B cell (primary cell): ENCODE measurements around the gene ACHE. TPM values are rescaled to one million over a fixed set of nuclear protein-coding genes. Genes with fewer than 3 reads are reported as not detected.

Source experiments
- ATAC-seq: fragments of 200-7000 bp; cut with Tn5 transposase; one replicate; pipeline ENCODE4 v1.10.0; 2021; ENCODE audit warnings: low read depth, mild to moderate bottlenecking, moderate number of reproducible peaks, moderate library complexity
- CTCF ChIA-PET: fragments of 350-600 bp; sonication (Branson Sonifier 250); formaldehyde crosslinking; loops from one replicate; lab custom pipeline; 2021; ENCODE audit warnings: antibody characterized with exemption, inconsistent platforms; lab: Charles Lee
- POLR2A ChIA-PET: fragments of 350-600 bp; sonication (Branson Sonifier 250); formaldehyde crosslinking; loops from one replicate; lab custom pipeline; 2021; ENCODE audit warnings: antibody characterized with exemption; lab: Charles Lee
- DNase-seq: peaks from one replicate; pipeline ENCODE4 v3.0.0; 2013
- H2AFZ ChIP-seq: 2 replicates; pipeline ENCODE4 v1.6.1; 2012; ENCODE audit warnings: mild to moderate bottlenecking, low read depth, low read length; ENCODE audit not compliant: insufficient read depth, poor library complexity, severe bottlenecking
- H3K27ac ChIP-seq, 2 donors: 1 replicate in 1 of 2; 2 replicates in 1 of 2; pipeline ENCODE4 v1.5.1; 2012 to 2013; ENCODE audit warnings: low read length in 2 of 2, mild to moderate bottlenecking in 2 of 2, moderate library complexity in 1 of 2
- H3K27me3 ChIP-seq, 4 experiments: fragments of 200-600 bp in 1 of 4; sonication (generic) in 1 of 4; replicated peaks in 1 of 4; 1 replicate in 2 of 4; 2 replicates in 2 of 4; pipeline versions ENCODE4 v1.6.1 to v1.7.0; 2013 to 2016; ENCODE audit warnings: low read length in 3 of 4, mild to moderate bottlenecking in 2 of 4, mixed read lengths in 1 of 4, moderate library complexity in 1 of 4; ENCODE audit not compliant: insufficient read depth in 4 of 4, control insufficient read depth in 3 of 4; ENCODE audit errors: control extremely low read depth in 1 of 4
- H3K36me3 ChIP-seq, 2 experiments: replicated peaks in 1 of 2; 1 replicate in 1 of 2; 2 replicates in 1 of 2; pipeline versions ENCODE4 v1.6.1 to v1.7.1; 2013; ENCODE audit warnings: low read length in 1 of 2; ENCODE audit not compliant: insufficient read depth in 2 of 2, control insufficient read depth in 1 of 2; ENCODE audit errors: control extremely low read depth in 1 of 2, extremely low read depth in 1 of 2
- H3K4me1 ChIP-seq, 2 donors: fragments of 200-600 bp in 1 of 2; sonication (generic) in 1 of 2; 1 replicate in 1 of 2; 2 replicates in 1 of 2; pipeline versions ENCODE4 v1.5.1 to v1.6.1; 2013 to 2017; ENCODE audit warnings: low read length in 2 of 2; ENCODE audit not compliant: control insufficient read depth in 2 of 2, insufficient read depth in 2 of 2
- H3K4me2 ChIP-seq: replicated peaks from 2 replicates; pipeline ENCODE3; 2012; ENCODE audit warnings: mild to moderate bottlenecking, low read depth, low read length; ENCODE audit not compliant: poor library complexity, severe bottlenecking
- H3K4me3 ChIP-seq, 5 experiments: fragments of 200-600 bp in 1 of 5; sonication (generic) in 1 of 5; 1 replicate in 3 of 5; 2 replicates in 2 of 5; pipeline versions ENCODE4 v1.5.1 to v1.7.0; 2011 to 2016; ENCODE audit warnings: low read length in 4 of 5, mild to moderate bottlenecking in 4 of 5, low read depth in 2 of 5, control low read depth in 1 of 5, moderate library complexity in 1 of 5; ENCODE audit not compliant: insufficient read depth in 1 of 5; ENCODE audit errors: control extremely low read depth in 1 of 5, extremely low read depth in 1 of 5
- H3K79me2 ChIP-seq: fragments of 200-600 bp; sonication (generic); one replicate; pipeline ENCODE4 v1.6.0; 2016; ENCODE audit warnings: low read length; ENCODE audit not compliant: control insufficient read depth, insufficient read depth
- H3K9ac ChIP-seq: fragments of 200-600 bp; sonication (generic); 2 replicates; pipeline ENCODE4 v1.6.1; 2017; ENCODE audit warnings: mild to moderate bottlenecking, low read length, moderate library complexity
- H3K9me3 ChIP-seq, 3 donors: one replicate each; pipeline versions ENCODE4 v1.6.1 to v1.7.1; 2013; ENCODE audit warnings: low read length in 2 of 3; ENCODE audit not compliant: control insufficient read depth in 2 of 3, insufficient read depth in 1 of 3; ENCODE audit errors: control extremely low read depth in 1 of 3
- H4K20me1 ChIP-seq: 2 replicates; pipeline ENCODE4 v1.6.0; 2012; ENCODE audit warnings: mild to moderate bottlenecking, low read length; ENCODE audit not compliant: insufficient read depth, control insufficient read depth, poor library complexity, severe bottlenecking
- H3K27ac Mint-ChIP-seq: one replicate; pipeline ENCODE4 v1.8.0; 2021; ENCODE audit warnings: mixed read lengths
- H3K27me3 Mint-ChIP-seq: one replicate; pipeline ENCODE4 v1.8.0; 2021; ENCODE audit warnings: mixed read lengths
- H3K4me1 Mint-ChIP-seq: one replicate; pipeline ENCODE4 v1.8.0; 2021; ENCODE audit warnings: mixed read lengths
- H3K4me3 Mint-ChIP-seq: one replicate; pipeline ENCODE4 v1.8.0; 2021; ENCODE audit warnings: mixed read lengths
- H3K9me3 Mint-ChIP-seq: one replicate; pipeline ENCODE4 v1.8.0; 2022; ENCODE audit warnings: mixed read lengths; ENCODE audit not compliant: insufficient read depth
- EZH2 ChIP-seq: IDR thresholded peaks from 2 replicates; pipeline ENCODE4 v1.6.1; 2012; ENCODE audit warnings: borderline replicate concordance, low read depth, mild to moderate bottlenecking, moderate library complexity, low read length; ENCODE audit not compliant: insufficient read depth, poor library complexity, severe bottlenecking
- WGBS: methylation state at CpG from one replicate; pipeline ENCODE4 v1.1.5; 2013; ENCODE audit warnings: missing lambda C conversion rate; ENCODE audit not compliant: insufficient coverage; 5-methylcytosine and 5-hydroxymethylcytosine counted together
- intact Hi-C: fragments of 100-400 bp; cut with micrococcal nuclease; formaldehyde crosslinking; loops from one replicate; pipeline ENCODE4 v1.10.0; 2022
- polyA plus RNA-seq: library from polyadenylated mRNA; depleted of rRNA; stranded (reverse); fragments of >200 nt; gene quantifications from 2 replicates; pipeline ENCODE4 v1.2.3, GENCODE V29; 2012
- total RNA-seq, 2 donors: library from RNA; stranded (reverse); fragments of 120-200 nt in 1 of 2; gene quantifications; 1 replicate in 1 of 2; 2 replicates in 1 of 2; pipeline versions ENCODE4 v1.2.3 to v1.2.4, GENCODE V29; 2013 to 2022
- TF ChIP-seq, protein P1 (sequence below): fragments of 200-600 bp; IDR thresholded peaks from one replicate; pipeline ENCODE4 v1.8.0; 2022; ENCODE audit warnings: antibody characterized with exemption, mild to moderate bottlenecking

ACHE gene
- total and polyA plus RNA-seq, 2 donors (not counting 1 experiment from before 2014, with no cell fraction given): 0.13 to 0.15 TPM

DNA sequence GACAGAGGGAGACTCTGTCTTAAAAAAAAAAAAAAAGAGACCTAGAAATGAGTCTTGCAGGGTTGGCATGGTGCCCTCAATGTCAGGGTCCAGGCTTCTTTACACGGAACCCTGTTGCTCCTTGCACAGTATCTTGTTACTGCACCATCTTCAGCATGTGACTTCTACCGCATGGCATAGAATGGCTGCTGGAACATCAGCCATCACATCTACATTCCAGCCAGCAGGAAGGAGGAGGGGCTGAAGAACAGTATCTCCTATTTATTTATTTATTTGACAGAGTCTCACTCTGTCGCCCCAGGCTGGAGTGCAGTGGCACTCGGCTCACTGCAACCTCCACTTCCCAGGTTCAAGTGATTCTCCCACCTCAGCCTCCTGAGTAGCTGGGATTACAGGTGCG is 3.7 kb upstream of the ACHE start:
- no peak overlapping the region for H3K27ac ChIP-seq
- TF ChIP-seq EZH2: no peak
- TF ChIP-seq, protein P1, sequence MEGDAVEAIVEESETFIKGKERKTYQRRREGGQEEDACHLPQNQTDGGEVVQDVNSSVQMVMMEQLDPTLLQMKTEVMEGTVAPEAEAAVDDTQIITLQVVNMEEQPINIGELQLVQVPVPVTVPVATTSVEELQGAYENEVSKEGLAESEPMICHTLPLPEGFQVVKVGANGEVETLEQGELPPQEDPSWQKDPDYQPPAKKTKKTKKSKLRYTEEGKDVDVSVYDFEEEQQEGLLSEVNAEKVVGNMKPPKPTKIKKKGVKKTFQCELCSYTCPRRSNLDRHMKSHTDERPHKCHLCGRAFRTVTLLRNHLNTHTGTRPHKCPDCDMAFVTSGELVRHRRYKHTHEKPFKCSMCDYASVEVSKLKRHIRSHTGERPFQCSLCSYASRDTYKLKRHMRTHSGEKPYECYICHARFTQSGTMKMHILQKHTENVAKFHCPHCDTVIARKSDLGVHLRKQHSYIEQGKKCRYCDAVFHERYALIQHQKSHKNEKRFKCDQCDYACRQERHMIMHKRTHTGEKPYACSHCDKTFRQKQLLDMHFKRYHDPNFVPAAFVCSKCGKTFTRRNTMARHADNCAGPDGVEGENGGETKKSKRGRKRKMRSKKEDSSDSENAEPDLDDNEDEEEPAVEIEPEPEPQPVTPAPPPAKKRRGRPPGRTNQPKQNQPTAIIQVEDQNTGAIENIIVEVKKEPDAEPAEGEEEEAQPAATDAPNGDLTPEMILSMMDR: no peak
- H3K27me3 ChIP-seq: peaks cover 0 to 43% (median 18%) of the 10 kb centered on the region in 4 experiments
- H3K9me3 ChIP-seq: peaks cover 0 to 16% (median 0%) of the 10 kb centered on the region in 3 donors
- H3K4me3 Mint-ChIP-seq: no peak overlapping the region
- peaks cover 10% of the 10 kb centered on the region for H3K4me1 Mint-ChIP-seq
- no peak overlapping the region for H2AFZ ChIP-seq
- no peaks in the 10 kb centered on the region for H3K79me2 ChIP-seq
- no CpG with 5 or more reads among the region's 5 CpGs for WGBS
- intact Hi-C loops: loop anchor here (10.0 kb wide), 1 partner anchor 245 kb away; no protein-coding TSS in a partner anchor
- H3K4me3 ChIP-seq: no peak overlapping the region
- POLR2A ChIA-PET: no interaction called here
- no peak for ATAC-seq
- H3K36me3 ChIP-seq: no peaks in the 10 kb centered on the region
- H4K20me1 ChIP-seq: no peaks in the 10 kb centered on the region
- no peaks in the 10 kb centered on the region for H3K9me3 Mint-ChIP-seq
- H3K27me3 Mint-ChIP-seq: peaks cover 29% of the 10 kb centered on the region
- H3K9ac ChIP-seq: no peak overlapping the region
- peaks cover 21 to 23% of the 10 kb centered on the region in 2 donors for H3K4me1 ChIP-seq
- H3K27ac Mint-ChIP-seq: no peak overlapping the region
- no peak for DNase-seq
- CTCF ChIA-PET: interaction anchor here (0.6 to 2.2 kb wide), 5 partner anchors 18 to 241 kb away, joined by 3 to 27 read pairs (median 3); no protein-coding TSS in a partner anchor
- H3K4me2 ChIP-seq: no peak overlapping the region

DNA sequence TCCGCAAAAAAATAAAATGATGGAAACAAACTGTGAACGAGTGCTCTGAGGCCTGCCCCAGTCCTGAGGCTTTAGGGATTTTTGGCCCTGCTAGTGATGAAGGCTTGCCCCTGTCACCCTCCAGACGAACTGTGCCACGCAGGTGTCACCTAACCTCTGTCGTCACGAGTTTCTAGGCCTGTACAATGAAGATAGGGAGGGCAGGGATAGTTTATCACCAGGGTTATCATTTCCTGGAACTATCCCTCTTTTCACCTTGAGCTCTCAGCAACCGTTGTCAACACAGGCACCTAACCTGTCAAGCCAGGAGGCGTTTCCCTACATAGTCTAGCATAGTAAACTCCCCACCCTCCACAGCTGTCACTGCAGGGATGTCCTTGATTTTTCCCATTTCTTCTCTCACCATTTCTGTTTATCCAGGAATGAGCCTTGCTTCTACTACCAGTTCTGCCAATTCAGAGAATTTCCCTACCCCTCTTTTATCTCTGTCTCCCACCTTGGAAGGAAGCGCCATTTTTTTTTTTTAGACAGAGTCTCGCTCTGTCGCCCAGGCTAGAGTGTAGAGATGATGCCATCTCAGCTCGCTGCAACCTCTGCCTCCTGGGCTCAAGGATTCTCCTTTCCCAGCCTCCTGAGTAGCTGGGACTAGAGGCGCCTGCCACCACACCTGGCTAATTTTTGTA is 2.2 kb upstream of the ACHE start:
- Histone ChIP-seq H3K36me3 (no peaks in the 10 kb centered on the region), H3K79me2 (no peaks in the 10 kb centered on the region), H3K9ac (no peak overlapping the region), H3K9me3 (peaks cover 0 to 16% (median 0%) of the 10 kb centered on the region in 3 donors), H3K4me2 (no peak overlapping the region), H3K27ac (no peak overlapping the region), H2AFZ (no peak overlapping the region), H3K27me3 (peaks cover 0 to 57% (median 20%) of the 10 kb centered on the region in 4 experiments), H3K4me1 (peaks cover 22 to 23% of the 10 kb centered on the region in 2 donors), H3K4me3 (no peak overlapping the region), H4K20me1 (no peaks in the 10 kb centered on the region)
- TF ChIP-seq, protein P1: no peak
- TF ChIP-seq EZH2: no peak
- ATAC-seq (no peak), DNase-seq (no peak)
- Mint-ChIP-seq H3K27me3 (peaks cover 29% of the 10 kb centered on the region), H3K9me3 (no peaks in the 10 kb centered on the region), H3K4me3 (peak overlapping the region; percentile 80), H3K4me1 (peaks cover 10% of the 10 kb centered on the region), H3K27ac (no peak overlapping the region)
- intact Hi-C loops: loop anchor here (10.0 kb wide), 1 partner anchor 247 kb away; no protein-coding TSS in a partner anchor
- POLR2A ChIA-PET: no interaction called here
- CTCF ChIA-PET: interaction anchor here (0.6 to 2.2 kb wide), 11 partner anchors 8 to 773 kb away, joined by 3 to 27 read pairs (median 3); partner anchors contain the start of genes SLC12A9 and UFSP1
- WGBS: 78% methylated on average over 7 of the region's 13 CpGs
